H9 (cell line): ENCODE measurements around the gene ZBED1. TPM values are rescaled to one million over a fixed set of nuclear protein-coding genes. Genes with fewer than 3 reads are reported as not detected.

Experiments used
- DNase-seq: peaks from one replicate; pipeline ENCODE4 v3.0.0-alpha.2; 2017
- H2AFZ ChIP-seq: one replicate; pipeline ENCODE4 v1.6.1; 2013; ENCODE audit warnings: mild to moderate bottlenecking, low read length, control low read depth, moderate library complexity
- H2AK5ac ChIP-seq: 2 replicates; pipeline ENCODE4 v1.6.1; 2013; ENCODE audit warnings: low read length, control low read depth, mixed read lengths; ENCODE audit not compliant: insufficient read length
- H2BK120ac ChIP-seq: one replicate; pipeline ENCODE4 v1.6.1; 2013; ENCODE audit warnings: low read depth, mild to moderate bottlenecking, low read length, control low read depth, inconsistent platforms; ENCODE audit not compliant: poor library complexity, severe bottlenecking
- H2BK12ac ChIP-seq: 2 replicates; pipeline ENCODE4 v1.6.1; 2013; ENCODE audit warnings: low read length, control low read depth, mixed read lengths, low read depth; ENCODE audit not compliant: insufficient read length
- H2BK15ac ChIP-seq: 2 replicates; pipeline ENCODE4 v1.6.1; 2013; ENCODE audit warnings: low read depth, low read length, control low read depth
- H2BK20ac ChIP-seq: one replicate; pipeline ENCODE4 v1.6.1; 2013; ENCODE audit warnings: low read depth, mild to moderate bottlenecking, low read length, control low read depth, inconsistent platforms; ENCODE audit not compliant: poor library complexity, severe bottlenecking
- H2BK5ac ChIP-seq: 2 replicates; pipeline ENCODE4 v1.6.1; 2013; ENCODE audit warnings: low read length, control low read depth, mixed read lengths; ENCODE audit not compliant: insufficient read length
- H3K14ac ChIP-seq: 2 replicates; pipeline ENCODE4 v1.6.1; 2013; ENCODE audit warnings: low read length, control low read depth; ENCODE audit not compliant: insufficient read depth
- H3K18ac ChIP-seq: 2 replicates; pipeline ENCODE4 v1.6.1; 2013; ENCODE audit warnings: low read depth, mild to moderate bottlenecking, mixed read lengths, low read length, control low read depth; ENCODE audit not compliant: insufficient read length
- H3K23ac ChIP-seq: 2 replicates; pipeline ENCODE4 v1.6.1; 2013; ENCODE audit warnings: low read length, control low read depth, mixed read lengths, low read depth; ENCODE audit not compliant: insufficient read length
- H3K23me2 ChIP-seq: 2 replicates; pipeline ENCODE4 v1.6.1; 2013; ENCODE audit warnings: low read depth, mild to moderate bottlenecking, mixed read lengths, low read length, control low read depth; ENCODE audit not compliant: insufficient read length, poor library complexity, severe bottlenecking
- H3K27ac ChIP-seq: 2 replicates; pipeline ENCODE4 v1.5.1; 2013; ENCODE audit warnings: low read length, control low read depth, mixed read lengths, low read depth; ENCODE audit not compliant: insufficient read length
- H3K27me3 ChIP-seq: 2 replicates; pipeline ENCODE4 v1.6.1; 2013; ENCODE audit warnings: low read length, control low read depth, inconsistent platforms; ENCODE audit not compliant: insufficient read depth
- H3K4ac ChIP-seq: 2 replicates; pipeline ENCODE4 v1.6.1; 2013; ENCODE audit warnings: low read depth, mild to moderate bottlenecking, control low read depth, inconsistent platforms, low read length, moderate library complexity
- H3K4me1 ChIP-seq: 2 replicates; pipeline ENCODE4 v1.6.1; 2013; ENCODE audit warnings: low read length, control low read depth, inconsistent platforms; ENCODE audit not compliant: insufficient read depth
- H3K4me2 ChIP-seq: 2 replicates; pipeline ENCODE4 v1.6.1; 2013; ENCODE audit warnings: low read length, control low read depth, mixed read lengths; ENCODE audit not compliant: insufficient read length, insufficient read depth
- H3K56ac ChIP-seq: 2 replicates; pipeline ENCODE4 v1.6.1; 2013; ENCODE audit warnings: low read depth, mild to moderate bottlenecking, mixed read lengths, low read length, control low read depth; ENCODE audit not compliant: insufficient read length
- H3K79me1 ChIP-seq: 2 replicates; pipeline ENCODE4 v1.6.1; 2013; ENCODE audit warnings: low read depth, mild to moderate bottlenecking, moderate library complexity, low read length, control low read depth, inconsistent platforms; ENCODE audit not compliant: insufficient read depth, poor library complexity, severe bottlenecking
- H3K79me2 ChIP-seq: 2 replicates; pipeline ENCODE4 v1.6.1; 2013; ENCODE audit warnings: low read length, control low read depth, inconsistent platforms; ENCODE audit not compliant: insufficient read depth
- H3K9ac ChIP-seq: 2 replicates; pipeline ENCODE4 v1.6.1; 2013; ENCODE audit warnings: low read length, control low read depth, mixed read lengths; ENCODE audit not compliant: insufficient read length; ENCODE audit errors: extremely low read depth
- H3K9me3 ChIP-seq: one replicate; pipeline ENCODE4 v1.6.1; 2013; ENCODE audit warnings: low read depth, low read length, inconsistent platforms; ENCODE audit not compliant: control insufficient read depth
- H3T11ph ChIP-seq: one replicate; pipeline ENCODE4 v1.6.1; 2013; ENCODE audit warnings: mild to moderate bottlenecking, low read length, control low read depth, inconsistent platforms
- H4K20me1 ChIP-seq: one replicate; pipeline ENCODE4 v1.6.1; 2013; ENCODE audit not compliant: control insufficient read depth, insufficient read length, insufficient read depth
- H4K5ac ChIP-seq: 2 replicates; pipeline ENCODE4 v1.6.1; 2013; ENCODE audit warnings: low read depth, mild to moderate bottlenecking, mixed read lengths, low read length, control low read depth; ENCODE audit not compliant: insufficient read length
- H4K8ac ChIP-seq: replicated peaks from 2 replicates; pipeline ENCODE4 v1.6.1; 2013; ENCODE audit warnings: low read length, control low read depth, mixed read lengths, low read depth; ENCODE audit not compliant: insufficient read length
- H4K91ac ChIP-seq: 2 replicates; pipeline ENCODE4 v1.6.1; 2013; ENCODE audit warnings: low read depth, mild to moderate bottlenecking, moderate library complexity, mixed read lengths, low read length, control low read depth; ENCODE audit not compliant: insufficient read length
- H3K27ac Mint-ChIP-seq, 3 experiments: 2 replicates in 2 of 3; 3 replicates in 1 of 3; pipeline ENCODE4 v1.8.0; 2020 to 2021; ENCODE audit warnings: mixed read lengths in 3 of 3, mild to moderate bottlenecking in 1 of 3, moderate library complexity in 1 of 3
- H3K27me3 Mint-ChIP-seq: 2 replicates; pipeline ENCODE4 v1.8.0; 2021; ENCODE audit warnings: low read depth, mild to moderate bottlenecking, moderate library complexity, mixed read lengths
- H3K36me3 Mint-ChIP-seq, 3 experiments: 2 replicates in 2 of 3; 3 replicates in 1 of 3; pipeline ENCODE4 v1.8.0; 2020 to 2021; ENCODE audit warnings: low read depth in 3 of 3, mixed read lengths in 3 of 3; ENCODE audit not compliant: insufficient read depth in 1 of 3
- H3K4me1 Mint-ChIP-seq, 2 experiments: 2 replicates each; pipeline ENCODE4 v1.8.0; 2020; ENCODE audit warnings: mixed read lengths in 2 of 2
- H3K4me3 Mint-ChIP-seq, 2 experiments: 2 replicates in 1 of 2; 3 replicates in 1 of 2; pipeline ENCODE4 v1.8.0; 2020 to 2021; ENCODE audit warnings: mild to moderate bottlenecking in 2 of 2, mixed read lengths in 2 of 2, moderate library complexity in 1 of 2
- H3K9me3 Mint-ChIP-seq, 2 experiments: 2 replicates in 1 of 2; 3 replicates in 1 of 2; pipeline ENCODE4 v1.8.0; 2020; ENCODE audit warnings: mild to moderate bottlenecking in 2 of 2, mixed read lengths in 2 of 2, moderate library complexity in 1 of 2
- CTCF ChIP-seq: fragments of 200-600 bp; sonication (generic); conservative IDR thresholded peaks from 3 replicates; pipeline ENCODE4 v1.8.0; 2021; ENCODE audit warnings: antibody characterized with exemption, mild to moderate bottlenecking
- WGBS: extraction: QIAGEN DNeasy Blood & Tissue Kit; methylation state at CpG from one replicate; pipeline ENCODE4 v1.1.7; 2013; ENCODE audit warnings: missing lambda C conversion rate, low lambda C conversion rate, mixed read lengths; ENCODE audit not compliant: insufficient read length; ENCODE audit errors: extremely low coverage; 5-methylcytosine and 5-hydroxymethylcytosine counted together
- total RNA-seq: library from RNA; stranded (reverse); gene quantifications from 2 replicates; pipeline ENCODE4 v1.2.1, GENCODE V29; 2021

ZBED1 gene
- total RNA-seq, 1 experiment from 2014 or later, result 61.1 TPM

- Mint-ChIP-seq H3K36me3 (peaks cover 16 to 36% (median 33%) of the 10 kb centered on the region in 3 experiments), H3K4me3 (no peak overlapping the region), H3K4me1 (peaks cover 16 to 31% of the 10 kb centered on the region in 2 experiments), H3K9me3 (peaks cover 6 to 7% of the 10 kb centered on the region in 2 experiments), H3K27ac (peak overlapping the region in 2 of 3 experiments; percentile 13 to 70; a peak in 6 of 7 replicates), H3K27me3 (0 out of 2 replicates have a peak, but pooled peaks cover under 1% of the 10 kb centered on the region)
- Histone ChIP-seq H3K79me1 (peaks cover 3% of the 10 kb centered on the region), H2BK120ac (no peak overlapping the region), H2BK15ac (no peak overlapping the region), H3K23ac (no peak overlapping the region), H3K4me1 (no peaks in the 10 kb centered on the region), H3K56ac (no peak overlapping the region), H2BK5ac (no peak overlapping the region), H3K79me2 (peaks cover 10% of the 10 kb centered on the region; the same call in 1 of the 2 replicates), H3K23me2 (no peaks in the 10 kb centered on the region), H4K91ac (no peak overlapping the region), H3K27ac (no peak overlapping the region), H3K9me3 (no peaks in the 10 kb centered on the region), H3K27me3 (no peaks in the 10 kb centered on the region), H3K9ac (no peak overlapping the region), H4K5ac (no peak overlapping the region), H4K8ac (no peak overlapping the region), H2AK5ac (no peak overlapping the region), H4K20me1 (peaks cover 5% of the 10 kb centered on the region), H2AFZ (no peak overlapping the region), H3K18ac (no peak overlapping the region), H2BK12ac (no peak overlapping the region), H2BK20ac (no peak overlapping the region), H3K4ac (no peak overlapping the region), H3T11ph (no peak overlapping the region), H3K4me2 (no peak overlapping the region), H3K14ac (no peak overlapping the region)
- no peak for TF ChIP-seq CTCF
- WGBS, result no CpG with 5 or more reads among the region's 18 CpGs
- DNase-seq, result no peak
Measured at GRCh38 chrX:2474963-2475726, 25.6 kb downstream of the ZBED1 start.
